PC-3 (cell line): ENCODE measurements around the gene TOP2A.

Experiments used
- EZH2 ChIP-seq: fragments of 300-600 bp; sonication (generic); IDR thresholded peaks from one replicate; pipeline ENCODE4 v1.6.1; 2017; ENCODE audit warnings: antibody characterized with exemption, mild to moderate bottlenecking, low read length; ENCODE audit not compliant: unreplicated experiment
- EZH2phosphoT487 ChIP-seq: fragments of 300-600 bp; sonication (generic); IDR thresholded peaks from 2 replicates; pipeline ENCODE4 v1.6.1; 2018; ENCODE audit warnings: mild to moderate bottlenecking, antibody characterized with exemption, low read length, borderline replicate concordance
- TF ChIP-seq, protein P1 (sequence below): fragments of 300-600 bp; sonication (generic); conservative IDR thresholded peaks from 2 replicates; pipeline ENCODE4 v1.5.1; 2017; ENCODE audit warnings: antibody characterized with exemption, low read depth, mild to moderate bottlenecking, low read length

DNA sequence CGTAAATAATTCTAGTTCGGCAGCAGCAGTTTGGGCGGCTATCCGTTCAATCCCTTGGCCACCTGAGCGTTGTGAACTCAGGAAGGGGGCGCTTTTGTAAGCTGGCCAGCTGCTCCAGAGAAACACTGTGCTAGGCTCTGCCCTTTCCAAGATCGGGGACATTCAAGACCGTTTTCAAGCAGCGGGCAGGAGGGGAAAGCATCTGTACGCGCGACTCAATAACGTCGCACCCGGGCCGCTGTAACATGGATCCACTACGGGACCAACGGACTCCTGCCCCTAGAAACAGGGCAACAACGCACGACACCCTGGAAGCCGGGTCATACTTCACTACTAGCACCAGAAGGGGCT, 463 bp downstream of the TOP2A start:
- TF ChIP-seq EZH2, result no peak
- TF ChIP-seq, protein P1, sequence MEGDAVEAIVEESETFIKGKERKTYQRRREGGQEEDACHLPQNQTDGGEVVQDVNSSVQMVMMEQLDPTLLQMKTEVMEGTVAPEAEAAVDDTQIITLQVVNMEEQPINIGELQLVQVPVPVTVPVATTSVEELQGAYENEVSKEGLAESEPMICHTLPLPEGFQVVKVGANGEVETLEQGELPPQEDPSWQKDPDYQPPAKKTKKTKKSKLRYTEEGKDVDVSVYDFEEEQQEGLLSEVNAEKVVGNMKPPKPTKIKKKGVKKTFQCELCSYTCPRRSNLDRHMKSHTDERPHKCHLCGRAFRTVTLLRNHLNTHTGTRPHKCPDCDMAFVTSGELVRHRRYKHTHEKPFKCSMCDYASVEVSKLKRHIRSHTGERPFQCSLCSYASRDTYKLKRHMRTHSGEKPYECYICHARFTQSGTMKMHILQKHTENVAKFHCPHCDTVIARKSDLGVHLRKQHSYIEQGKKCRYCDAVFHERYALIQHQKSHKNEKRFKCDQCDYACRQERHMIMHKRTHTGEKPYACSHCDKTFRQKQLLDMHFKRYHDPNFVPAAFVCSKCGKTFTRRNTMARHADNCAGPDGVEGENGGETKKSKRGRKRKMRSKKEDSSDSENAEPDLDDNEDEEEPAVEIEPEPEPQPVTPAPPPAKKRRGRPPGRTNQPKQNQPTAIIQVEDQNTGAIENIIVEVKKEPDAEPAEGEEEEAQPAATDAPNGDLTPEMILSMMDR, result no peak; the same call in 1 of the 2 replicates
- no peak for TF ChIP-seq EZH2phosphoT487
